COR-L47 (cell line): ENCODE measurements around the gene PDE3A.
A peak's percentile ranks its signal among the peaks of the same experiment; 100 is the strongest.
"Not testable (repeated sequence)": the region's sequence is repeated elsewhere in the genome, so short reads cannot be mapped to it uniquely, and the experiment has no call there.

Experiments
- DNase-seq: peaks from one replicate; lab custom pipeline; 2025; lab: John Stamatoyannopoulos, UW

Gene PDE3A

GRCh38 chr12:20368114-20368650, at the start of gene PDE3A:
PDE3A (plus strand) TSS chr12:20368537; CDS start chr12:20369285, 748 bp downstream.
- DNase-seq: no peak

- no peak for DNase-seq
Measured at GRCh38 chr12:20319366-20319765, 49.0 kb upstream of the PDE3A start.

- no peak for DNase-seq
Measured at GRCh38 chr12:20320552-20320951, 47.8 kb upstream of the PDE3A start.

- DNase-seq: not testable (repeated sequence)
Measured at GRCh38 chr12:20330826-20331505, 37.4 kb upstream of the PDE3A start.

GRCh38 chr12:20339060-20339459, 29.3 kb upstream of the PDE3A start:
- DNase-seq: no peak

- DNase-seq: no peak
Measured at GRCh38 chr12:20342111-20342510, 26.2 kb upstream of the PDE3A start.

GRCh38 chr12:20345866-20346265, 22.5 kb upstream of the PDE3A start:
- no peak for DNase-seq

- no peak for DNase-seq
Measured at GRCh38 chr12:20350026-20350425, 18.3 kb upstream of the PDE3A start.

GRCh38 chr12:20350495-20350894, 17.8 kb upstream of the PDE3A start:
- DNase-seq: no peak

GRCh38 chr12:20351406-20351805, 16.9 kb upstream of the PDE3A start:
- DNase-seq: no peak

- no peak for DNase-seq
Measured at GRCh38 chr12:20356048-20356447, 12.3 kb upstream of the PDE3A start.

- no peak for DNase-seq
Measured at GRCh38 chr12:20360407-20360806, 7.9 kb upstream of the PDE3A start.

- no peak for DNase-seq
Measured at GRCh38 chr12:20361416-20361815, 6.9 kb upstream of the PDE3A start.

GRCh38 chr12:20364501-20364900, 3.8 kb upstream of the PDE3A start:
- no peak for DNase-seq

- DNase-seq: no peak
Measured at GRCh38 chr12:20366776-20367409, 1.4 kb upstream of the PDE3A start.

GRCh38 chr12:20367583-20368113, 689 bp upstream of the PDE3A start:
- no peak for DNase-seq

- no peak for DNase-seq
Measured at GRCh38 chr12:20368651-20369304, 441 bp downstream of the PDE3A start.

- DNase-seq: peak; percentile 24
Measured at GRCh38 chr12:20369305-20370013, 1.1 kb downstream of the PDE3A start.

GRCh38 chr12:20370014-20370386, 1.7 kb downstream of the PDE3A start:
- no peak for DNase-seq

GRCh38 chr12:20370866-20371519, 2.7 kb downstream of the PDE3A start:
- no peak for DNase-seq

- no peak for DNase-seq
Measured at GRCh38 chr12:20372326-20373096, 4.2 kb downstream of the PDE3A start.
